ENCODE data around the gene SCUBE1. TPM values are rescaled to one million over a fixed set of nuclear protein-coding genes. Genes with fewer than 3 reads are reported as not detected.
A peak's percentile ranks its signal among the peaks of the same experiment; 100 is the strongest.

SCUBE1 gene
- total and polyA plus RNA-seq, 2 donors (not counting 3 experiments of a cell fraction or from before 2014, with no cell fraction given), result 0.07 TPM; not detected in 1

DNA sequence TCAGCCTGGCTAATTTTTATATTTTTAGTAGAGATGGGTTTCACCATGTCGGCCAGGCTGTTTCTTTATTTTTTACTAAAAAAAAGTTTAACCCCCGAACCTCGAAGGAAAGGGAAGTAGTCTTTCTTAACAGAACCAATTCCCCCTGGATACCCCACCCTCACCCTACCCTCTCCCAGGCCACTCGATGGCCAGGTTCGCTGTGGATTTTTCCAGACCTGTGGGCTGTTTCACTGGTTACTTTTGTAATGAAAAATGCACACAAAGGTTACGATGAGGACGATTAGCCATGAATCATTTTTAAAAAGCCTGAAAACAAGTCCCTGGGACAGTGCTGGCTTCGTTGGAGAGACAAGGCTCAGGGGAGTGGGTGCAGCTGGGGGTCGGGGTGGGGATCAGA lies 189.3 kb downstream of the SCUBE1 start:
- DNase-seq (ENCODE audit: low read depth, low spot score) (no peak), FAIRE-seq (no peak)
- Histone ChIP-seq H3K79me2 (ENCODE audit: control insufficient read depth, insufficient read depth, low read length) (peaks cover 64% of the 10 kb centered on the region), H3K4me3 (replicated peaks in 1 of 3; ENCODE audit: insufficient read depth in 1 of 3, low read depth in 1 of 3, low read length in 3 of 3) (no peak overlapping the region), H3K9me1 (replicated peaks; ENCODE audit: control insufficient read depth, extremely low read depth, insufficient read depth, low read length) (no peaks in the 10 kb centered on the region), H3K9ac (replicated peaks; ENCODE audit: extremely low read depth, insufficient read depth, low read length) (no peak overlapping the region), H3K4me2 (ENCODE audit: insufficient read depth, low read length) (no peak overlapping the region), H3K9me3 (replicated peaks; ENCODE audit: control insufficient read depth, insufficient read depth, low read length) (no peaks in the 10 kb centered on the region), H3K27ac (ENCODE audit: insufficient read depth, low read depth, low read length) (no peak overlapping the region), H3K27me3 (ENCODE audit: control insufficient read depth in 2 of 2, insufficient read depth in 2 of 2, low read length in 2 of 2) (no peaks in the 10 kb centered on the region), H2AFZ (ENCODE audit: low read depth, low read length) (no peak overlapping the region), H3K36me3 (ENCODE audit: control insufficient read depth in 2 of 2, extremely low read depth in 1 of 2, insufficient read depth in 2 of 2, low read length in 2 of 2) (peaks cover 0 to 7% of the 10 kb centered on the region in 2 experiments), H4K20me1 (replicated peaks; ENCODE audit: control insufficient read depth, extremely low read depth, insufficient read depth, low read length) (no peaks in the 10 kb centered on the region), H3K4me1 (ENCODE audit: control insufficient read depth, extremely low read depth, insufficient read depth, low read length) (peaks cover 3% of the 10 kb centered on the region)
- no peak for TF ChIP-seq FOS (IDR thresholded peaks at IDR 0.05; ENCODE audit: borderline replicate concordance, insufficient read depth, low read length)
- TF ChIP-seq EZH2 (IDR thresholded peaks at IDR 0.05; ENCODE audit: borderline replicate concordance, low read depth, low read length, severe bottlenecking), result no peak
- no peak for TF ChIP-seq JUN (IDR thresholded peaks at IDR 0.05; ENCODE audit: borderline replicate concordance, insufficient read depth, insufficient read length, low read depth)
- TF ChIP-seq MYC (IDR thresholded peaks at IDR 0.05; ENCODE audit: low read depth, low read length), result no peak
- dilution Hi-C loops (cut with MboI; ENCODE audit: extremely low pct_ligation_motif_present, low sequenced_read_pairs) (no loop called here), intact Hi-C loops (cut with micrococcal nuclease) (loop anchor here (2.0 kb wide), 1 partner anchor 33 kb away; the partner anchor contains the start of gene TTLL12)
- POLR2A ChIA-PET, result interaction anchor here (0.6 kb wide), 1 partner anchor 15 kb away, joined by 7 read pairs; no protein-coding TSS in a partner anchor
- no TSS peak for BruUV-seq (replicated peaks)
- CTCF ChIA-PET, result no interaction called here

DNA sequence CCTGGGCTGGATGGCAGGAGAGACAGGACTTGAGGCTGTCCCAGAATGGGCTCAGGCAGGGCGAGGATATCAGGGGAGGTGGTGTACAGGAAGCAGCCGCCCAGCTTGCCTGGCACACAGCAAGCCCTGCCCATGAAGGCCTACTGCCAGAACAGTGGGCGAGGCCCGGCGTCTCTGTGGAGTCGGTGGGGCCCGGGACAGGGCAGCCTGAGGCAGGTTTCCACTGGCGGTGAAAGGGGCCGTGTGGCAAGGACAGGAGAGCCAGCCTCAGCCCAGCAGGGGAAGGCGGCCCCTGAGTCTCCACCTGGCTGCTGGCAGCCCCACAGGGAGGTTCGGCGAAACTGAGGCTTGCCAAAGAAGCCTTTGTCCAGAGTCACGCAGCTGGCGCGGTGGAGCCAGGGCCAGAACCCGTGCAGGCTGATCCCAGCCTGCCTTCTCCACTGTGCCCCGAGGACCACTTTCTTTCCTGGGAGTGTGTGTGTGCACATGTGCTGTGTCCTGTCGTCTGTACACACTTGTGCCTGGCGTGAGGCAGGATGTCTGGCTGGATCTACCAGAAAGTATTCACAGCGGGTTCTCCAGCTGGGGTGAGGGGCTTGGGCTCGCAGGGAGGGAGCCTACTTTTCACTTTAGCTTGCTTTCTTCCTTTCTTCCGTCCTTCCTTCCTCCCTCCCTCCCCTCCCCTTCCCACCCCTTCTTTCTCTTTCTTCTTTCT lies 190.7 kb downstream of the SCUBE1 start:
- ChIA-PET POLR2A (no interaction called here), CTCF (interaction anchor here (0.7 to 1.2 kb wide), 3 partner anchors 21 to 42 kb away, joined by 3 to 4 read pairs (median 4); partner anchors contain the start of gene BIK)
- Histone ChIP-seq H3K27ac (ENCODE audit: insufficient read depth, low read depth, low read length) (peak overlapping the region; percentile 39), H3K36me3 (ENCODE audit: control insufficient read depth in 2 of 2, extremely low read depth in 1 of 2, insufficient read depth in 2 of 2, low read length in 2 of 2) (peaks cover 0 to 5% of the 10 kb centered on the region in 2 experiments), H3K9me3 (replicated peaks; ENCODE audit: control insufficient read depth, insufficient read depth, low read length) (no peaks in the 10 kb centered on the region), H3K79me2 (ENCODE audit: control insufficient read depth, insufficient read depth, low read length) (peaks cover 55% of the 10 kb centered on the region), H3K4me3 (replicated peaks in 1 of 3; ENCODE audit: insufficient read depth in 1 of 3, low read depth in 1 of 3, low read length in 3 of 3) (peak overlapping the region; percentile 52 to 77 (median 65)), H3K9ac (replicated peaks; ENCODE audit: extremely low read depth, insufficient read depth, low read length) (peak overlapping the region; percentile 72), H3K27me3 (ENCODE audit: control insufficient read depth in 2 of 2, insufficient read depth in 2 of 2, low read length in 2 of 2) (no peaks in the 10 kb centered on the region), H3K4me1 (ENCODE audit: control insufficient read depth, extremely low read depth, insufficient read depth, low read length) (peaks cover 3% of the 10 kb centered on the region), H2AFZ (ENCODE audit: low read depth, low read length) (peak overlapping the region; percentile 8), H4K20me1 (replicated peaks; ENCODE audit: control insufficient read depth, extremely low read depth, insufficient read depth, low read length) (no peaks in the 10 kb centered on the region), H3K9me1 (replicated peaks; ENCODE audit: control insufficient read depth, extremely low read depth, insufficient read depth, low read length) (no peaks in the 10 kb centered on the region), H3K4me2 (ENCODE audit: insufficient read depth, low read length) (peak overlapping the region; percentile 74)
- DNase-seq (ENCODE audit: low read depth, low spot score) (peak; percentile 67), FAIRE-seq (peak; percentile 87)
- BruUV-seq (replicated peaks), result no TSS peak
- dilution Hi-C loops (cut with MboI; ENCODE audit: extremely low pct_ligation_motif_present, low sequenced_read_pairs) (no loop called here), intact Hi-C loops (cut with micrococcal nuclease) (loop anchor here (2.0 kb wide), 1 partner anchor 34 kb away; the partner anchor contains the start of gene TTLL12)
- TF ChIP-seq MYC (IDR thresholded peaks at IDR 0.05; ENCODE audit: low read depth, low read length), result peak; percentile 40
- TF ChIP-seq, protein P1, sequence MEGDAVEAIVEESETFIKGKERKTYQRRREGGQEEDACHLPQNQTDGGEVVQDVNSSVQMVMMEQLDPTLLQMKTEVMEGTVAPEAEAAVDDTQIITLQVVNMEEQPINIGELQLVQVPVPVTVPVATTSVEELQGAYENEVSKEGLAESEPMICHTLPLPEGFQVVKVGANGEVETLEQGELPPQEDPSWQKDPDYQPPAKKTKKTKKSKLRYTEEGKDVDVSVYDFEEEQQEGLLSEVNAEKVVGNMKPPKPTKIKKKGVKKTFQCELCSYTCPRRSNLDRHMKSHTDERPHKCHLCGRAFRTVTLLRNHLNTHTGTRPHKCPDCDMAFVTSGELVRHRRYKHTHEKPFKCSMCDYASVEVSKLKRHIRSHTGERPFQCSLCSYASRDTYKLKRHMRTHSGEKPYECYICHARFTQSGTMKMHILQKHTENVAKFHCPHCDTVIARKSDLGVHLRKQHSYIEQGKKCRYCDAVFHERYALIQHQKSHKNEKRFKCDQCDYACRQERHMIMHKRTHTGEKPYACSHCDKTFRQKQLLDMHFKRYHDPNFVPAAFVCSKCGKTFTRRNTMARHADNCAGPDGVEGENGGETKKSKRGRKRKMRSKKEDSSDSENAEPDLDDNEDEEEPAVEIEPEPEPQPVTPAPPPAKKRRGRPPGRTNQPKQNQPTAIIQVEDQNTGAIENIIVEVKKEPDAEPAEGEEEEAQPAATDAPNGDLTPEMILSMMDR (IDR thresholded peaks at IDR 0.05; ENCODE audit: extremely low read depth in 1 of 2, insufficient read depth in 1 of 2, low read depth in 1 of 2, low read length in 2 of 2), result no peak
- TF ChIP-seq POLR2AphosphoS5 (IDR thresholded peaks at IDR 0.05; ENCODE audit: insufficient read depth, low read depth, low read length), result peak; percentile 25
- peak; percentile 56 for TF ChIP-seq POLR2A (IDR thresholded peaks at IDR 0.05; ENCODE audit: low read depth, low read length)
- no peak for TF ChIP-seq FOS (IDR thresholded peaks at IDR 0.05; ENCODE audit: borderline replicate concordance, insufficient read depth, low read length)

Measured in endothelial cell of umbilical vein (primary cell).